LNCaP clone FGC (cell line): ENCODE data around the gene CELF3.
A peak's percentile ranks its signal among the peaks of the same experiment; 100 is the strongest.
"Not testable (repeated sequence)": the region's sequence is repeated elsewhere in the genome, so short reads cannot be mapped to it uniquely, and the experiment has no call there.

Experiments used
- DNase-seq: peaks from one replicate; pipeline ENCODE4 v3.0.0-alpha.2; 2011; ENCODE audit warnings: low read depth
- H3K4me3 ChIP-seq: 2 replicates; pipeline ENCODE4 v1.5.1; 2011; ENCODE audit warnings: mild to moderate bottlenecking, low read depth, low read length, control low read depth
- TF ChIP-seq, protein P1 (sequence below): IDR thresholded peaks from 2 replicates; pipeline ENCODE4 v1.5.1; 2012; ENCODE audit warnings: mild to moderate bottlenecking; ENCODE audit not compliant: control insufficient read depth, insufficient read depth; ENCODE audit errors: extremely low read depth

The CELF3 gene

DNA sequence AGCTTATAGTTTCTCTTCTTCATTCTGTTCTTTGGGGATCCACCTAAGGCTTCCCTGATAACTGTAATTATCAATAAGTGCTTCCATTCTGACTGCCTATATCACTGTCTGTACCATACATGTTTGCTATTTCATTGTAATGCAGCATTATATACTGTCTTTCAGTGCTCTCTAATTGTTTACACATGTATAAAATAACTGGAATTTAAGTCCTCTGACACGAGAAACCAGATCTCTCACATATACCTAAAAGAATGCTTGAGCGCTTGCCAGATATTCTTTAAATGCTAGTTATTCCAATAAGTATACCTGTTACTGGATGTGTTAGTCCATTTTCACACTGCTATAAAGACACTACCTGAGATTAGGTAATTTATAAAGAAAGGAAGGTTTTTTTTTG, 34.7 kb downstream of the CELF3 start:
- DNase-seq, result no peak
- TF ChIP-seq, protein P1, sequence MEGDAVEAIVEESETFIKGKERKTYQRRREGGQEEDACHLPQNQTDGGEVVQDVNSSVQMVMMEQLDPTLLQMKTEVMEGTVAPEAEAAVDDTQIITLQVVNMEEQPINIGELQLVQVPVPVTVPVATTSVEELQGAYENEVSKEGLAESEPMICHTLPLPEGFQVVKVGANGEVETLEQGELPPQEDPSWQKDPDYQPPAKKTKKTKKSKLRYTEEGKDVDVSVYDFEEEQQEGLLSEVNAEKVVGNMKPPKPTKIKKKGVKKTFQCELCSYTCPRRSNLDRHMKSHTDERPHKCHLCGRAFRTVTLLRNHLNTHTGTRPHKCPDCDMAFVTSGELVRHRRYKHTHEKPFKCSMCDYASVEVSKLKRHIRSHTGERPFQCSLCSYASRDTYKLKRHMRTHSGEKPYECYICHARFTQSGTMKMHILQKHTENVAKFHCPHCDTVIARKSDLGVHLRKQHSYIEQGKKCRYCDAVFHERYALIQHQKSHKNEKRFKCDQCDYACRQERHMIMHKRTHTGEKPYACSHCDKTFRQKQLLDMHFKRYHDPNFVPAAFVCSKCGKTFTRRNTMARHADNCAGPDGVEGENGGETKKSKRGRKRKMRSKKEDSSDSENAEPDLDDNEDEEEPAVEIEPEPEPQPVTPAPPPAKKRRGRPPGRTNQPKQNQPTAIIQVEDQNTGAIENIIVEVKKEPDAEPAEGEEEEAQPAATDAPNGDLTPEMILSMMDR, result no peak
- H3K4me3 ChIP-seq, result no peak overlapping the region

DNA sequence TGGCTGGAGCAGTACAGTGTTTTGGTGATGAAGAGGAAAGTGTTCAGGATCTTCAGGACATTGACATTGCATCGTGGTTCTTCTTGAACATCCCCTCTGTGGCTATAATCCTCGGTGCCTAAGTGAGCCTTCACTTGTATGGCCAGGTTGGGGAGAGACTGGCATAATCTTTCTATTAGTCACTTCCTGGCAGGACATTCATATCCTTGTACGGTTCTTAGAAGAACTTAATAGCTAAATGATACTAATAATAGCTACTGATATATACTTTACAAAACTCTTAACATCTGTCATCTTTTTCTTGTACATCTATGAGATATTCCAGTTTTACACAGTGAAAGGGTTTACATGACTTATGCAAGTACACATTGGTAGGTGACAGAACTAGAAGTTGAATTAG, 35.8 kb downstream of the CELF3 start:
- H3K4me3 ChIP-seq, result no peak overlapping the region
- TF ChIP-seq, protein P1, result no peak

DNA sequence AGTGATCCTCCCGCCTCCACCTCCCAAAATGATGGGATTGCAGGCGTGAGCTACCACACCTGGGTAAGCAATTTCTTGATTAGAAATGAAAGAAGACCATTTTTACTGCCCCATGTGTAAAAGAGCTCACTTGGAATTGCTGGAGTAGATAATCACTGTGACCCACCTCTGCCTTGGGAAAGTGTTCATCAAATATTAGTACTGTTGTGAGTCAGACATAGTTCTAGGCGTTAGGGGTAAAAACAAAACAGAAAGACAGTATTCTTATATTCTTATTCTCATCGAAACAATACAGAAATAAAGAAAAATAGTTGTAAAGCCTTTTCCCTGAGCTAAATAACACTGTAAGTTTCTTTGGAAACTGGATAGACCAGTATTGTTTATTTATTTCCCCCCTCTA, 36.2 kb downstream of the CELF3 start:
- TF ChIP-seq, protein P1, result no peak
- no peak for DNase-seq
- H3K4me3 ChIP-seq, result no peak overlapping the region

More for the DNA sequence above, 35.8 kb downstream of the CELF3 start:
- DNase-seq, result peak; percentile 37

DNA sequence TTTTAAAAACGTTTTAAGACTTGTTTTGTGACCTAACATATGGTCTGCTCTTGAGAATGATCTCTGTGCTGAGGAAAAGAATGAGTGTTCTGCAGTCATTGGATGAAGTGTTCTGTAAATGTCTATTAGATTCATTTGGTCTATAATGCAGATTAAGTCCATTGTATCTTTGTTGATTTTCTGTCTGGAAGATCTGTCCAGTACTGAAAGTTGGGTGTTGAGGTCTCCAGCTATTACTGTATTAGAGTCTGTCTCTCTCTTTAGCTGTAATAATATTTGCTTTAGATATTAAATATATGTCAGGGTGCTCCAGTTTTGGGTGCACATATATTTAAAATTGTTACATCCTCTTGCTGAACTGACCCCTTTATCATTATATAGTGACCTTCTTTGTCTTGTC, 43.2 kb downstream of the CELF3 start:
- TF ChIP-seq, protein P1, result no peak

DNA sequence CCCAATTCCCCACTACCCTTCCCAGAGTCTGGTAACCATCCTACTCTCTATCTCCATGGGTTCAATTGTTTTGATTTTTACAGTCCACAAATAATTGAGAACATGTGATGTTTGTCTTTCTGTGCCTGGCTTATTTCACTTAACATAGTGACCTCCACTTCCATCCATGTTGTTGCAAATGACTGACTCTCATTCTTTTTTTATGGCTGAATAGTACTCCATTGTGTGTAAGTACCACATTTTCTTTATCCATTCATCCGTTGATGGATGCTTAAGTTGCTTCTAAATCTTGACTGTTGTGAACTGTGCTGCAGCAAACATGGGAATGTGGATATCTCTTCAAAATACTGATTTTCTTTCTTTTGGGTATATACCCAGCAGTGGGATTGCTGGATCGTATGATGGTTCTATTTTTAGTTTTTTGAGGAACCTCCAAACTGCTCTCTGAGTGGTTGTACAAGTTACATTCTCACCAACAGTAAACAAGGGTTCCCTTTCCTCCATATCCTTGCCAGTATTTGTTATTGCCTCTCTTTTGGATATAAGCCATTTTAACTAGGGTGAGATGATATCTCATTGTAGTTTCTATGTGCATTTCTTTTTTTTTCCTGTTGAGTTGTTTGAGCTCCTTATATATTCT, 46.4 kb downstream of the CELF3 start:
- not testable (repeated sequence) for H3K4me3 ChIP-seq, DNase-seq

More for the DNA sequence above, 43.2 kb downstream of the CELF3 start:
- H3K4me3 ChIP-seq, result no peak overlapping the region
- no peak for DNase-seq

DNA sequence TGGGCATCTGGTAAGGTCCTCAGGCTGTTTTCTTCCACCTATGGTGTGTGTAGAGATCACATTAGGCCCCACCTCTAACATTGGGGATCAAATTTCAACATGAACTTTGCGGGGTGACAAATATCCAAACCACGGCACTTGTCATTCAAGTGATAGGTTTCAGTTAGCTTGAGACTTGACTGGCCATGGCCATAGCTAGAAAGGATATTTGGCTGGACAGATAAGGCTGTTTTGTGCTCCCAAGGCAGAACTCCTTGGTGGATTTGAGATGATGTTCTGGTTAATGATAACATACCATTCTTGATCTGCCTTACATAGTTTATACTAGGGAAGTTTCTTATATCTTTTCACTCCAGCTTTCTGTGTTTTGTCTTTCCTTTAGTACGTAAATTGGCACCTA, 48.5 kb downstream of the CELF3 start:
- TF ChIP-seq, protein P1, result no peak
- DNase-seq, result no peak
- H3K4me3 ChIP-seq, result no peak overlapping the region

DNA sequence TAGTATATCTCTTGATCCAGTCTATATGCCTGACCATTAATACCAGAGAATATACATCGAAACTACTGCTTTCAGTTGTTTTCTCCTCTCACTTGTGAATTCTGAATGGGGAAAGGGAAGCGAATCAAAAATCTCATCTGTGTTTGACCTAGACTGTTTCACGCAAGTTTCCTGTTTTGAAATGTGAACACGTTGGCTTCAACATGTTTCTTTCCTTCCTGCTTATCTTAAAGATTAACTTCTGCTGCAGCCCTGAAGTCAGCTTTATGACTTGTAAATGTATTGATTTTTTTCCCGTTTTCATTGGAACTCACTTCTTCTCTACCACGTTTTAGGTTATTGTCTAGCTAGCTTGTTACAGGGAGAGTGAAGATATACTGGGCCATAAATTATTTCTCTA, 54.9 kb downstream of the CELF3 start:
- DNase-seq, result no peak
- H3K4me3 ChIP-seq, result no peak overlapping the region
- TF ChIP-seq, protein P1, result no peak

DNA sequence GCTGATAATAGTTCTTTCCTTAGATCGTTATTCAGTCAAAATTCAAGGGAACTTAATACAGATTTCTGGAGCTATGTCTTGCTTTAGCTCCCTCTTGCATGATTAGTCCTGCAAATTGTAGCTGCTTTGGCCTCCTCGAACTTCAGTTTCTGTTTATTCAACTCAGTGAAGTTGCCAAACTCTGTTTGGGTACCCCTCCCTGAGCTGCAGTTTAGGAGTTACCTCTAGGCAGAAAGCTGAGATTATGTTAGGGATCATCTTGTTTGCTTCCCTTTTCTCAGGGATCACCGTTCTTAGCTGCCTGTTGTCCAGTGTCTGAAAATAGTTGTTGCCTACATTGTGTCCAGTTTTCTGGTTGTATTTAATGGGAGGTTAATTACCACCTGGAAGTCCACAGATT, 61.2 kb downstream of the CELF3 start:
- TF ChIP-seq, protein P1, result no peak
- no peak overlapping the region for H3K4me3 ChIP-seq
- no peak for DNase-seq
